Measurements from ENCODE around the gene SLC25A24.
"Not testable (repeated sequence)": the region's sequence is repeated elsewhere in the genome, so short reads cannot be mapped to it uniquely, and the experiment has no call there.

Gene SLC25A24

GRCh38 chr1:108216028-108216890 lies 16.1 kb upstream of the SLC25A24 start:
- DNase-seq (ENCODE audit: low read depth, low spot score); H3K9ac ChIP-seq (ENCODE audit: insufficient read length, low read depth); H3K4me1 ChIP-seq (ENCODE audit: insufficient read depth, insufficient read length); H3K4me3 ChIP-seq (ENCODE audit: insufficient read length, low read depth); H3K9me3 ChIP-seq (ENCODE audit: insufficient read depth, low read length); H3K27me3 ChIP-seq (ENCODE audit: insufficient read depth, insufficient read length); H3K36me3 ChIP-seq (ENCODE audit: insufficient read depth, insufficient read length, low read length): not testable (repeated sequence)

GRCh38 chr1:108214641-108215465 lies 14.7 kb upstream of the SLC25A24 start:
- H3K27me3 ChIP-seq (ENCODE audit: insufficient read depth, insufficient read length); DNase-seq (ENCODE audit: low read depth, low spot score); H3K36me3 ChIP-seq (ENCODE audit: insufficient read depth, insufficient read length, low read length); H3K4me1 ChIP-seq (ENCODE audit: insufficient read depth, insufficient read length); H3K9me3 ChIP-seq (ENCODE audit: insufficient read depth, low read length); H3K9ac ChIP-seq (ENCODE audit: insufficient read length, low read depth); H3K4me3 ChIP-seq (ENCODE audit: insufficient read length, low read depth): not testable (repeated sequence)

- Histone ChIP-seq H3K4me3 (ENCODE audit: insufficient read length, low read depth) (no peak overlapping the region), H3K9ac (ENCODE audit: insufficient read length, low read depth) (no peak overlapping the region), H3K9me3 (ENCODE audit: insufficient read depth, low read length) (0 out of 2 replicates have a peak, but pooled peaks cover 7% of the 10 kb centered on the region), H3K27me3 (ENCODE audit: insufficient read depth, insufficient read length) (no peaks in the 10 kb centered on the region), H3K4me1 (ENCODE audit: insufficient read depth, insufficient read length) (no peaks in the 10 kb centered on the region), H3K36me3 (ENCODE audit: insufficient read depth, insufficient read length, low read length) (no peaks in the 10 kb centered on the region)
- DNase-seq (ENCODE audit: low read depth, low spot score) = no peak
- TF ChIP-seq ZNF274 (IDR thresholded peaks at IDR 0.05; ENCODE audit: low read depth, low read length) (no peak), YY1 (IDR thresholded peaks at IDR 0.05; ENCODE audit: insufficient read depth, insufficient read length) (no peak), SUZ12 (IDR thresholded peaks at IDR 0.05; ENCODE audit: extremely low read depth, insufficient read depth, insufficient read length) (no peak)
Measured at GRCh38 chr1:108211014-108211413, 10.9 kb upstream of the SLC25A24 start.

GRCh38 chr1:108209456-108210108 lies 9.4 kb upstream of the SLC25A24 start:
- Histone ChIP-seq H3K9ac (ENCODE audit: insufficient read length, low read depth) (peak overlapping the region; percentile 22), H3K4me3 (ENCODE audit: insufficient read length, low read depth) (no peak overlapping the region), H3K27me3 (ENCODE audit: insufficient read depth, insufficient read length) (no peaks in the 10 kb centered on the region), H3K4me1 (ENCODE audit: insufficient read depth, insufficient read length) (no peaks in the 10 kb centered on the region), H3K9me3 (ENCODE audit: insufficient read depth, low read length) (0 out of 2 replicates have a peak, but pooled peaks cover 7% of the 10 kb centered on the region), H3K36me3 (ENCODE audit: insufficient read depth, insufficient read length, low read length) (no peaks in the 10 kb centered on the region)
- no peak for DNase-seq (ENCODE audit: low read depth, low spot score)
- no peak for TF ChIP-seq YY1 (IDR thresholded peaks at IDR 0.05; ENCODE audit: insufficient read depth, insufficient read length)
- TF ChIP-seq SUZ12 (IDR thresholded peaks at IDR 0.05; ENCODE audit: extremely low read depth, insufficient read depth, insufficient read length) = no peak
- TF ChIP-seq ZNF274 (IDR thresholded peaks at IDR 0.05; ENCODE audit: low read depth, low read length) = no peak

GRCh38 chr1:108208724-108209446 lies 8.7 kb upstream of the SLC25A24 start:
- H3K27me3 ChIP-seq (ENCODE audit: insufficient read depth, insufficient read length) = no peaks in the 10 kb centered on the region

GRCh38 chr1:108203582-108203981 lies 3.4 kb upstream of the SLC25A24 start:
- H3K36me3 ChIP-seq (ENCODE audit: insufficient read depth, insufficient read length, low read length); H3K4me1 ChIP-seq (ENCODE audit: insufficient read depth, insufficient read length); H3K27me3 ChIP-seq (ENCODE audit: insufficient read depth, insufficient read length); H3K9ac ChIP-seq (ENCODE audit: insufficient read length, low read depth); H3K9me3 ChIP-seq (ENCODE audit: insufficient read depth, low read length); H3K4me3 ChIP-seq (ENCODE audit: insufficient read length, low read depth); DNase-seq (ENCODE audit: low read depth, low spot score): not testable (repeated sequence)

More at GRCh38 chr1:108208724-108209446, 8.7 kb upstream of the SLC25A24 start:
- Histone ChIP-seq H3K9ac (ENCODE audit: insufficient read length, low read depth) (peak overlapping the region; percentile 52), H3K9me3 (ENCODE audit: insufficient read depth, low read length) (0 out of 2 replicates have a peak, but pooled peaks cover 7% of the 10 kb centered on the region), H3K4me1 (ENCODE audit: insufficient read depth, insufficient read length) (no peaks in the 10 kb centered on the region), H3K4me3 (ENCODE audit: insufficient read length, low read depth) (no peak overlapping the region), H3K36me3 (ENCODE audit: insufficient read depth, insufficient read length, low read length) (no peaks in the 10 kb centered on the region)
- no peak for DNase-seq (ENCODE audit: low read depth, low spot score)
- no peak for TF ChIP-seq SUZ12 (IDR thresholded peaks at IDR 0.05; ENCODE audit: extremely low read depth, insufficient read depth, insufficient read length)
- no peak for TF ChIP-seq ZNF274 (IDR thresholded peaks at IDR 0.05; ENCODE audit: low read depth, low read length)
- TF ChIP-seq YY1 (IDR thresholded peaks at IDR 0.05; ENCODE audit: insufficient read depth, insufficient read length) = peak; percentile 49

GRCh38 chr1:108201687-108202086 lies 1.5 kb upstream of the SLC25A24 start:
- Histone ChIP-seq H3K4me3 (ENCODE audit: insufficient read length, low read depth) (no peak overlapping the region), H3K9me3 (ENCODE audit: insufficient read depth, low read length) (no peaks in the 10 kb centered on the region), H3K36me3 (ENCODE audit: insufficient read depth, insufficient read length, low read length) (peaks cover 20% of the 10 kb centered on the region), H3K27me3 (ENCODE audit: insufficient read depth, insufficient read length) (no peaks in the 10 kb centered on the region), H3K4me1 (ENCODE audit: insufficient read depth, insufficient read length) (no peaks in the 10 kb centered on the region), H3K9ac (ENCODE audit: insufficient read length, low read depth) (no peak overlapping the region)
- no peak for DNase-seq (ENCODE audit: low read depth, low spot score)
- TF ChIP-seq ZNF274 (IDR thresholded peaks at IDR 0.05; ENCODE audit: low read depth, low read length) (no peak), YY1 (IDR thresholded peaks at IDR 0.05; ENCODE audit: insufficient read depth, insufficient read length) (no peak), SUZ12 (IDR thresholded peaks at IDR 0.05; ENCODE audit: extremely low read depth, insufficient read depth, insufficient read length) (no peak)

Measured in NT2/D1 (cell line).